Measurements from ENCODE around the gene MYL7.

MYL7 gene

DNA sequence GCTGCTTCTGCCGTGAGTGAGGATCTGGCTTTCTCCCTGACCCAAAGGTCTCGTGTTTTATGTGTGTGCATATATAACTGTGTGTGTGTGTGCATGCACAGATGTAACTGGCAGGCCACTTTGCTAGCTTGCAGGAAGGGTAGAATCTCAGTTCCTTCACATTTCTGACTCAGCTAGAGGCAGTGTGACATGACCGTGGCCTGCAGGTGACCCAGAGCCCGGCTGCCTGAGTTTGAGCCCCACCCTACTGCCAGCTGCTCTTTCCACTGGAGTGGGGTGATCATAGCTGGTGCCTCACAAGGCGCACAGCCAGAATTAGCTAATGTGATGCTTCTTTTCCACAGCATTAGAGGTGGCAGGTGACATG lies 9.3 kb upstream of the MYL7 start:
- DNase-seq (no peak), ATAC-seq (no peak)

DNA sequence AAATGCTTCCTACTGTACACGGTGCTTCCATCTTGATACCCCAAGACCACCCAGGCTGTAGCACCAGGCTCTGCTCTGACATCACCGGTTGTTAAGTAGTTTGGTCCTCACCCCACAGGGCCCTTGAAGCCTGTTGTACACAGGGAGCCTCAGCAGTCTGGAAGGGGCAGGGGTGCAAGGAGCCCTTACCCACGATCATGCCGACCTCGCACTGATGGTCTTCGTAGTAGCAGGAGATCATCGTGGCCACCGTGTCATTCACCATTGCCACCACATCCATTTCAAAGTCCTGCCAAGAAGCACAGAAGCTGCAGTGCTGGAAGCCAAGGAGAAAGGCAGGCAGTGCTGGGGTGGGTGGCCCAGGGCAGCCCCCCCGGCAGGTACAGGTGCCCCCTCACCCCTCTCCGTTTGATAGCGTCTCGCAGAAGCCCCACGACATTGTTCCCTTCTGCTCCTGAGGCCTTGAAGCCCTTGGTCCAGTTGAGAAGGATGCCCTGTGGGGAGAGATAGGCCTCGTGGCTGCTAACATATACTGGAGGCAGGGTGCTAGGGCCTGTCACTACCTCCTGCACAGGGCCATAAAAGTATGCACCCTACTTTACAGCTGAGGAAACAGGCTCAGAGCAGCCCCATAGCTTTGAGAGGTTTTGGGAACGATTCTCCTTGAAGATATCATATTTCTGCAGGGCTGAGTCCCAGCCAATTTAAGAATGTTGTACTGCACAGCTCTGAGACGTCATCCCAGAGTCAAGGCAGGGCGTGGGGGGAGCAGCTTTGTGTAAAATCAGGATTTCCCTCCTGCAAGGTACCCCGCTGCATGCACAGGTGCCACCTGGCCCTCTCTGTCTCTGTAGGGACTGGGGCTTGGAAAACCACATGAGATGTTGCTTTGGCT lies 8.7 kb upstream of the MYL7 start:
- ATAC-seq: no peak
- no peak for DNase-seq

DNA sequence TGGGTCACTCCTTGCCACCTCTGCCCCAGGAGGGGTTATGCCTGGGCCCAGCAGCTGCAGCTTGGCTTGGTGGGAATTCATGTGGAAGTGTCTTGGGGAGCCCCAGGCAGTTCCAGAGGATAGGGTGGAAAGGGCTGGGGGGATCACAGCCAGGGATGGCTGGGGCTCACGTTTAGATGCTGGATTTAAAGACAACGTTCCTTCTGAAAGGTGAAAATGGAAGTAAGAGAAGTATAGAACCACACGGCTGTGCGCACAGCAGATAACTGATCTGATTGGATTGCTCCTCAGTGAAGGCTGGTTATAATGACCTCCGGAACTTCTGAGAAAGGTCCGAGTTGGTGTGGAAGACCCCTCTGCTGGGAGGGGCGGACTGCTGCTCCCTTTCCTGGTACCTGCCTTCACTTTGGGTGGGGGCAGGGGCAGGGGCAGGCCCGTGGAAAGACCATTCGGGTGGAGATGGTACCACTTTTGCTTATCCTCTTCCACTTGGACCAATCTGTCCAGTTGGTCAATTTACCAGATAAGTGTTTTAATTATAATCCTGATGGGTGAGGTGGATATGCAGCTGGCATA lies 7.9 kb upstream of the MYL7 start:
- ATAC-seq (no peak), DNase-seq (no peak)

GRCh38 chr7:44148166-44148565 lies 7.0 kb upstream of the MYL7 start:
- ATAC-seq: no peak
- DNase-seq: no peak

DNA sequence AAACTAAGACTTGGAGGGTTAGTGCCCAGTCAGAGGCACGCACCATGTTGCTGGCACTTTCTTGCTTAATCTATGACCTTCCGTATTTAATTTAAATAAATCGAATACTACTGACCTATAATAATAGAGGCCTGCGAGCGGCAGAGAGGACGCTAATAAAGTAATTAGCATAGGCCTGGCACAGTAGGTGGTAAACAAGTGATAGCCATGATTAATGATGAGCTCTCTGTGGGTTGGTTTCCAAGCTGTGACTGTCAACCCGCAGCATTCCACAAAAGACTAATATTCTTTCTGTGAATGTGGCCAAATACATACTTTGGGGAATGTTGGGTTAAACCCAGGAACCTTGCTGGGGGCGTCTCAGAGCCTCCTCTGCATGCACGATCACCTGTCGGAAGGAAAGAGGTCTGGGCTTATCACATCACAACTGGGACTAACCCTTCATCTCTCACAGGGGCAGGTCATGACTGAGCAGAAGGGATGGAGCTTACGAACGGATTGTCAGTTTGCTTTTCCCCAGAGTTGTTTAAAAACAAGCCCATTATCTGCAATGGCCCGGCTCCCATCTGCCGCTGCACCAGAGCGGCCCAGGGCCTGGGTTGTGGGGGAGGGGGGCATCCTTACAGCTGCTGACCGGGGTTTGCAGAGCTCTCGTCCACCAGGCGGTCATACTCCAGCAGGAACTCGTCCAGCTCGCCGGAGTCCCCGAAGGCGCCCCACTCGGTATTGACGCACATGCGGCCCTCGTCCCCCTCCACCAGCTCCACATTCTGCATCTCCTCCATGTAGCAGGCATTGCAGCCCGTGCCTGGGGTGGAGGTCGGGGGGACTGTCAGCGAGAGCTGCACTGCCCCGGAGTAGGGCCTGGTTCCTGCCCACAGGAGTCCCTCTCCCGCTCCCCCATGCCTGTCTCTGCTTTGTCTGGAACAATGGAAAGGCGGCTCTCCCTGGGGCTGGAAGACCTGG lies 6.2 kb upstream of the MYL7 start:
- ATAC-seq: no peak
- no peak for DNase-seq

GRCh38 chr7:44145969-44146911 lies 5.1 kb upstream of the MYL7 start:
- DNase-seq (peak; percentile 68), ATAC-seq (peak; percentile 53)

- DNase-seq (peak; percentile 61), ATAC-seq (peak; percentile 26)
These were observed 4.4 kb upstream of the MYL7 start for GRCh38 chr7:44145479-44145968.

GRCh38 chr7:44144968-44145478 lies 3.9 kb upstream of the MYL7 start:
- ATAC-seq: no peak
- no peak for DNase-seq

GRCh38 chr7:44144426-44144967 lies 3.4 kb upstream of the MYL7 start:
- no peak for DNase-seq
- ATAC-seq: no peak

DNA sequence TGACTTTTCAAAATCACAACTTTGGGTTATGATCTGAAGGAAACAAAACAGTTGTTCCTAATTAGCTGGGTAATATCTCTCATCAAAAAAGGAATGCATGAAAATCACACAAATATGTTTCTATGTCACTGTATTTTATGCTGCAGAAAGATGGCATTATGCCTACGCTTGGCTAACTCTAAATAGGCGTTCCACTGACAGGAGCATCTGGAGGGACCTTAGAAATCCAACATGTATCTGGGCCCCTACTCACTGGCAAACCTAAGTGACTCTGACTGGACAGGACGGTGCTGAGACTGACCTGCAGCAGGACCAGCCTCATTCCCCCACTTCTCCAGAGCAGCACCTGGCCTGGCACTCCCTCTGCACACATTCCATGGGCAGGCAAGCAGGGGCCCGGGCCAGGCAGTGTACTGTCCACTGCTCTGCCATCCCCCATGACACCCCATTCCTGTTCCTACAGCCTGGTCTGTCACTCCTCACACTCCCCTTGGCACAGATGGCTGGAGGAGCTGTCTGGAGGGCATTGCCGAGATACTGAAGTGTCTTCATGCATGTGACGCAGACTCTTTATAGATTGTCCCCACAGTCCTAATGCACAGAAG lies 2.6 kb upstream of the MYL7 start:
- ATAC-seq (no peak), DNase-seq (no peak)

GRCh38 chr7:44142028-44142427 lies 896 bp upstream of the MYL7 start:
- no peak for DNase-seq
- ATAC-seq: no peak

GRCh38 chr7:44140341-44140740 lies 791 bp downstream of the MYL7 start:
- ATAC-seq (no peak), DNase-seq (no peak)

DNA sequence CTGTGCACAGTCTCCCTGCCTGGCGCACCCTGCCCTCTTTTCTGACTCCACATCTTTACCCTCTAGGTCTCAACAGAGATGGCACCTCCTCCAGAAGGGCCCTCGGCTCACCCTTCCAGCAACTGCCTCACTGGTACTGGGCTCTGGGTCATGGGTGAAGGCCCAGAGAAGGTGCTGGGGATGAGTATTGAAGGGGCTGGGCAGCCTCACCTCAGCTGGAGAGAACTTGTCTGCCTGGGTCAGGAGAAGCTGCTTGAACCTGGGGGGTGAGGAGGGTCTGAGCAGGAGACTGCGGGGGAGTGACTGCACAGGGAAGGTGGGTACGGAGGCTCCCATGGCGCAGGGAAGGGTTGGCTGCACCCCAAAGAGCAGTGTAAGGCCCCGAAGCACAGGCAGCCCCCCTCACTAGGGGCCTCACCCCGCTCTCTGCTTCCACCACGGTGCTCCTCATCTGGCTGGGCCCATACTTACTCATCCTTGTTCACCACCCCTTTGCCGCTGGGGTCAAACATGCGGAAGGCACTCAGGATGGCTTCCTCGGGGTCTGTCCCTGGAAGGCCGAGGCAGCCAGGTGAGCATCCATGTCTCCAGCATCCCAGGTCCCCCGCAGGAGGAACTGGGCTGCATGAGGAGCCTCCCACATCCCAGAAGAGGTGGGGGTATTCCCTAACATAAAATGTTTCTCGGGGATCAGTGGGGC lies 1.7 kb downstream of the MYL7 start:
- ATAC-seq (no peak), DNase-seq (no peak)

GRCh38 chr7:44138698-44139097 lies 2.4 kb downstream of the MYL7 start:
- DNase-seq (no peak), ATAC-seq (no peak)

DNA sequence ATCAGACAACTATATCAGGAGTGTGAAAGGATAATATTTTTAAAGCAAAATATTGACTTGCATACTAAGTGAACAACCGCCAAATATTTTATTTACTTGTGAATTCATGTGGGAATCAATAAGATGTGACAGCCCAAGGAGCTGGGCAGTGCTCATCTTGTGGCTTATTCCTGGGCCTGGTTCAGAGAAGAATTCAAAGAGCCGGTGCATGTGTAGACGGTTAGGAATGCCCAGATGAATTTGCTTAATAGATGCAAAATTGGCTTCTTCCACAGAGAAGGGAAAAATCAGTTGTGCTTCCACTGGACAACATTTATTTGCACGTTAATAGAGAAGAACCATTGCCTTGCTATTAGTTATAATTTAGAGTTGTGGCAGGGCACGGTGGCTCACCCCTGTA lies 4.4 kb downstream of the MYL7 start:
- no peak for DNase-seq
- no peak for ATAC-seq

GRCh38 chr7:44134943-44135628 lies 6.0 kb downstream of the MYL7 start:
- DNase-seq: no peak

DNA sequence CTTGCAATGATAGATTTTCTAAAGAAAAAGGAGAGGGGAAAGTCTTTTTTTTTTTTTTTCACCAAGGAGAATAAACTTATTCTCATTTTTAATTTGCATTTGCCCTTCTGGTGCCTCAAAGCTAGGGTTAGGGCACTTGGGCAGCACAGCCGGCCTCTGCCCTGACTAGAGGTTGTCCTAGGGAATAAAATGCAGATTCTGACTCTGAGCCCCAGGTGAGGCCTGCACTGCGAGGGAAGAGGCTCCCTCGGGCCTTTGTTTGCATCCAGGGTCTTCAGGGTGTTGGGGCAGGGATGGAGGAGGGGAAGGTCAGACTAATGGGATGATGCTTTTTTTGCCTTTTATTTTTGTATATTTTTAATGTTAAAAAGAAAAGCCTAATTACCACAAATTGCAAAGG lies 7.8 kb downstream of the MYL7 start:
- DNase-seq (no peak), ATAC-seq (no peak)

More at GRCh38 chr7:44134943-44135628, 6.0 kb downstream of the MYL7 start:
- no peak for ATAC-seq

GRCh38 chr7:44132039-44132438 lies 9.1 kb downstream of the MYL7 start:
- ATAC-seq (no peak), DNase-seq (no peak)
